H1 (cell line): ENCODE results near the gene ASB16. TPM values are rescaled to one million over a fixed set of nuclear protein-coding genes. Genes with fewer than 3 reads are reported as not detected.

Experiments
- CTCF ChIA-PET: fragments of 300-600 bp; sonication (Branson Sonifier 250); formaldehyde crosslinking; loops from one replicate; lab custom pipeline; 2021; ENCODE audit not compliant: partially characterized antibody; lab: Charles Lee
- POLR2A ChIA-PET: fragments of 300-600 bp; sonication (Branson Sonifier 250); formaldehyde crosslinking; loops from one replicate; lab custom pipeline; 2021; ENCODE audit warnings: inconsistent platforms; ENCODE audit not compliant: partially characterized antibody; lab: Charles Lee
- DNase-seq, 2 experiments: peaks; one replicate each; pipeline versions ENCODE4 v3.0.0 to v3.0.0-alpha.2; 2010 to 2022; ENCODE audit warnings: low spot score in 2 of 2, low read depth in 1 of 2, mixed read lengths in 1 of 2
- FAIRE-seq: peaks from 2 replicates; lab custom pipeline; 2011; peaks lifted over from hg19 to GRCh38; lab: Jason Lieb, UNC
- H2AFZ ChIP-seq: 2 replicates; pipeline ENCODE4 v1.8.1; 2012; ENCODE audit warnings: low read length, inconsistent platforms
- H2AK5ac ChIP-seq: 2 replicates; pipeline ENCODE4 v1.6.1; 2013; ENCODE audit warnings: low read depth, low read length
- H2BK120ac ChIP-seq: replicated peaks from 2 replicates; pipeline ENCODE3; 2013; ENCODE audit warnings: low read depth, low read length, inconsistent platforms
- H2BK12ac ChIP-seq: 2 replicates; pipeline ENCODE4 v1.6.1; 2013; ENCODE audit warnings: low read depth, low read length
- H2BK15ac ChIP-seq: 2 replicates; pipeline ENCODE4 v1.6.1; 2013; ENCODE audit warnings: low read length
- H2BK20ac ChIP-seq: 2 replicates; pipeline ENCODE4 v1.6.1; 2013; ENCODE audit warnings: low read length
- H2BK5ac ChIP-seq: 2 replicates; pipeline ENCODE4 v1.6.1; 2013; ENCODE audit warnings: low read depth, low read length
- H3K14ac ChIP-seq: 2 replicates; pipeline ENCODE4 v1.6.1; 2013; ENCODE audit warnings: inconsistent platforms; ENCODE audit not compliant: insufficient read length
- H3K18ac ChIP-seq: 2 replicates; pipeline ENCODE4 v1.6.1; 2013; ENCODE audit warnings: low read length; ENCODE audit errors: extremely low read depth
- H3K23ac ChIP-seq: 2 replicates; pipeline ENCODE4 v1.6.1; 2013; ENCODE audit warnings: inconsistent platforms; ENCODE audit not compliant: insufficient read length
- H3K23me2 ChIP-seq: 2 replicates; pipeline ENCODE4 v1.6.1; 2013; ENCODE audit warnings: low read depth, low read length
- H3K27ac ChIP-seq: 2 replicates; pipeline ENCODE4 v1.6.1; 2011; ENCODE audit warnings: low read depth, low read length, inconsistent platforms
- H3K27me3 ChIP-seq, 4 experiments: replicated peaks in 1 of 4; 1 replicate in 1 of 4; 2 replicates in 3 of 4; pipeline versions ENCODE4 v1.6.1 to v1.8.1; 2011 to 2013; ENCODE audit warnings: low read length in 3 of 4, mild to moderate bottlenecking in 3 of 4, inconsistent platforms in 2 of 4, mixed read lengths in 2 of 4, moderate library complexity in 1 of 4; ENCODE audit not compliant: control insufficient read depth in 3 of 4, insufficient read depth in 3 of 4; ENCODE audit errors: extremely low read depth in 1 of 4
- H3K36me3 ChIP-seq, 4 experiments: 2 replicates each; pipeline versions ENCODE4 v1.6.1 to v1.8.1; 2011 to 2013; ENCODE audit warnings: mild to moderate bottlenecking in 4 of 4, low read length in 3 of 4, moderate library complexity in 2 of 4, control low read depth in 1 of 4, inconsistent platforms in 1 of 4; ENCODE audit not compliant: insufficient read depth in 4 of 4, control insufficient read depth in 2 of 4
- H3K4ac ChIP-seq: replicated peaks from 2 replicates; pipeline ENCODE3; 2013; ENCODE audit warnings: low read length, low read depth, mixed read lengths, inconsistent platforms; ENCODE audit not compliant: insufficient read length
- H3K4me1 ChIP-seq, 4 experiments: replicated peaks in 1 of 4; 1 replicate in 1 of 4; 2 replicates in 3 of 4; pipeline versions ENCODE4 v1.6.1 to v1.8.1; 2011 to 2013; ENCODE audit warnings: low read length in 3 of 4, inconsistent platforms in 2 of 4, mixed read lengths in 1 of 4; ENCODE audit not compliant: insufficient read depth in 4 of 4, control insufficient read depth in 3 of 4
- H3K4me2 ChIP-seq, 2 experiments: 2 replicates each; pipeline versions ENCODE4 v1.6.1 to v1.8.1; 2011 to 2013; ENCODE audit warnings: low read depth in 2 of 2, low read length in 2 of 2, control low read depth in 1 of 2, inconsistent platforms in 1 of 2, mild to moderate bottlenecking in 1 of 2; ENCODE audit not compliant: insufficient read depth in 1 of 2
- H3K4me3 ChIP-seq, 4 experiments: fragments of 200-600, 300-600 bp in 1 of 4; sonication (generic), shearing (Covaris generic), sonication (Bioruptor Twin) in 1 of 4; 2 replicates each; pipeline versions ENCODE4 v1.5.1 to v1.8.1; 2011 to 2016; ENCODE audit warnings: low read length in 4 of 4, low read depth in 3 of 4, control low read depth in 2 of 4, inconsistent platforms in 2 of 4, mild to moderate bottlenecking in 2 of 4, mixed read lengths in 1 of 4, moderate library complexity in 1 of 4; ENCODE audit not compliant: insufficient read depth in 2 of 4; ENCODE audit errors: extremely low read depth in 1 of 4
- H3K56ac ChIP-seq: replicated peaks from 2 replicates; pipeline ENCODE3; 2013; ENCODE audit warnings: low read depth, mild to moderate bottlenecking, mixed read lengths, low read length, inconsistent platforms; ENCODE audit not compliant: insufficient read length
- H3K79me1 ChIP-seq: 2 replicates; pipeline ENCODE4 v1.6.1; 2013; ENCODE audit warnings: low read depth, low read length, control low read depth
- H3K79me2 ChIP-seq, 2 experiments: 2 replicates each; pipeline versions ENCODE4 v1.6.1 to v1.8.1; 2012 to 2013; ENCODE audit warnings: low read length in 2 of 2, mild to moderate bottlenecking in 2 of 2, inconsistent platforms in 1 of 2; ENCODE audit not compliant: insufficient read depth in 2 of 2, control insufficient read depth in 1 of 2
- H3K9ac ChIP-seq, 4 experiments: replicated peaks in 1 of 4; 1 replicate in 1 of 4; 2 replicates in 3 of 4; pipeline versions ENCODE4 v1.6.1 to v1.8.1; 2011 to 2013; ENCODE audit warnings: low read depth in 3 of 4, low read length in 3 of 4, control low read depth in 2 of 4, mild to moderate bottlenecking in 2 of 4, moderate library complexity in 2 of 4, inconsistent platforms in 1 of 4; ENCODE audit errors: extremely low read depth in 1 of 4
- H3K9me3 ChIP-seq, 2 experiments: 2 replicates each; pipeline versions ENCODE4 v1.6.1 to v1.8.1; 2012 to 2013; ENCODE audit warnings: mild to moderate bottlenecking in 2 of 2, moderate library complexity in 2 of 2, control low read depth in 1 of 2, inconsistent platforms in 1 of 2, low read depth in 1 of 2, low read length in 1 of 2, mixed read lengths in 1 of 2; ENCODE audit not compliant: insufficient read depth in 2 of 2
- H4K20me1 ChIP-seq, 2 experiments: replicated peaks in 1 of 2; 2 replicates each; pipeline versions ENCODE3 to v1.8.1; 2011 to 2013; ENCODE audit warnings: inconsistent platforms in 2 of 2, low read length in 2 of 2, mild to moderate bottlenecking in 1 of 2; ENCODE audit not compliant: insufficient read depth in 2 of 2, control insufficient read depth in 1 of 2
- H4K5ac ChIP-seq: 2 replicates; pipeline ENCODE4 v1.6.1; 2013; ENCODE audit warnings: low read length, low read depth, mixed read lengths, inconsistent platforms; ENCODE audit not compliant: insufficient read length
- H4K8ac ChIP-seq: 2 replicates; pipeline ENCODE4 v1.8.0; 2013; ENCODE audit warnings: mild to moderate bottlenecking, moderate library complexity, low read length, inconsistent platforms; ENCODE audit not compliant: insufficient read depth; ENCODE audit errors: extremely low read depth
- H4K91ac ChIP-seq: replicated peaks from 2 replicates; pipeline ENCODE3; 2013; ENCODE audit warnings: low read length, mixed read lengths, inconsistent platforms; ENCODE audit not compliant: insufficient read length
- ASH2L ChIP-seq: fragments of 200-600, 300-600 bp; sonication (generic); IDR thresholded peaks from one replicate; pipeline ENCODE4 v1.7.1; 2017; ENCODE audit warnings: low read length
- BACH1 ChIP-seq: IDR thresholded peaks from 2 replicates; pipeline ENCODE4 v1.6.1; 2012; ENCODE audit warnings: low read length, improper control_type of control experiment
- CBX5 ChIP-seq: fragments of 300-800, 300-1000 bp; sonication (generic); IDR thresholded peaks from 2 replicates; pipeline ENCODE4 v1.7.1; 2016; ENCODE audit warnings: antibody characterized with exemption, low read length, low read depth
- CREB1 ChIP-seq: IDR thresholded peaks from 2 replicates; pipeline ENCODE4 v1.6.1; 2012; ENCODE audit warnings: inconsistent platforms
- HDAC2 ChIP-seq, 2 experiments: fragments of 300-600 bp in 1 of 2; sonication (generic) in 1 of 2; IDR thresholded peaks; 2 replicates each; pipeline ENCODE4 v1.6.1; 2011 to 2012; ENCODE audit warnings: low read depth in 2 of 2, low read length in 2 of 2, mild to moderate bottlenecking in 2 of 2, moderate library complexity in 2 of 2, borderline replicate concordance in 1 of 2, inconsistent platforms in 1 of 2
- KDM5A ChIP-seq: fragments of 200-600 bp; IDR thresholded peaks from 2 replicates; pipeline ENCODE4 v1.7.1; 2012; ENCODE audit warnings: mild to moderate bottlenecking, low read length, inconsistent platforms, mixed read lengths
- NANOG ChIP-seq: IDR thresholded peaks from 2 replicates; pipeline ENCODE4 v1.6.1; 2011; ENCODE audit warnings: low read length, low read depth, mild to moderate bottlenecking, inconsistent platforms; ENCODE audit not compliant: insufficient read depth, poor library complexity, severe bottlenecking
- SIN3A ChIP-seq, 2 experiments: IDR thresholded peaks in 1 of 2; conservative IDR thresholded peaks in 1 of 2; 2 replicates each; pipeline ENCODE4 v1.6.1; 2011 to 2012; ENCODE audit warnings: low read length in 2 of 2, improper control_type of control experiment in 1 of 2, low read depth in 1 of 2, mild to moderate bottlenecking in 1 of 2
- WGBS, 2 experiments: shearing (Covaris generic) in 1 of 2; methylation state at CpG; one replicate each; pipeline versions ENCODE4 v1.1.6 to v1.1.7; 2013 to 2015; ENCODE audit warnings: low lambda C conversion rate in 2 of 2, mixed read lengths in 2 of 2, inconsistent platforms in 1 of 2, low coverage in 1 of 2, missing lambda C conversion rate in 1 of 2; ENCODE audit not compliant: insufficient replicate concordance in 2 of 2, insufficient coverage in 1 of 2, insufficient read length in 1 of 2; ENCODE audit errors: extremely low coverage in 1 of 2, missing lambda C conversion rate in 1 of 2; 5-methylcytosine and 5-hydroxymethylcytosine counted together
- polyA plus RNA-seq, 7 experiments: library from polyadenylated mRNA; depleted of rRNA in 3 of 7; stranded (reverse) in 5 of 7; unstranded in 2 of 7; fragments of >200 nt in 5 of 7; fragments of 200-250 nt in 2 of 7; gene quantifications; 1 replicate in 5 of 7; 2 replicates in 1 of 7; 4 replicates in 1 of 7; pipeline versions ENCODE4 v1.2.1 to v1.2.3, GENCODE V29; 2011 to 2013; ENCODE audit warnings: missing spikeins in 2 of 7, mixed read lengths in 2 of 7
- total RNA-seq: library from RNA; stranded (reverse); fragmentation: NEBNext Ultra II Directional; extraction: Animal tissue kit (Norgen Biotek cat#: 25700); gene quantifications from 2 replicates; pipeline ENCODE4 v1.2.1, GENCODE V29; 2021

Gene ASB16
- total and polyA plus RNA-seq, 2 of the 8 experiments (the other 6 are each of a cell fraction or from before 2014, with no cell fraction given): 0.05 TPM; not detected in 1

- no peak overlapping the region for H3K14ac ChIP-seq
- H3K18ac ChIP-seq: no peak overlapping the region
- H3K9ac ChIP-seq: no peak overlapping the region
- no peaks in the 10 kb centered on the region for H4K20me1 ChIP-seq
- no peaks in the 10 kb centered on the region for H3K9me3 ChIP-seq
- no peak overlapping the region for H2BK120ac ChIP-seq
- H3K56ac ChIP-seq: no peak overlapping the region
- FAIRE-seq (no peak), DNase-seq (no peak)
- H3K79me2 ChIP-seq: no peaks in the 10 kb centered on the region
- no peaks in the 10 kb centered on the region for H3K27me3 ChIP-seq
- H4K5ac ChIP-seq: no peak overlapping the region
- peaks cover 3% of the 10 kb centered on the region; the same call in 1 of the 2 replicates for H3K23me2 ChIP-seq
- CTCF ChIA-PET: interaction anchor here (0.8 to 4.1 kb wide), 3 partner anchors 12 to 41 kb away, joined by 3 to 27 read pairs (median 7); no protein-coding TSS in a partner anchor
- no peak overlapping the region for H3K4me2 ChIP-seq
- H2BK5ac ChIP-seq: no peak overlapping the region
- no peak overlapping the region for H3K27ac ChIP-seq
- no peak overlapping the region for H2BK15ac ChIP-seq
- H4K8ac ChIP-seq: no peak overlapping the region
- no peak overlapping the region for H4K91ac ChIP-seq
- no peak overlapping the region for H3K23ac ChIP-seq
- H2BK12ac ChIP-seq: no peak overlapping the region
- no peak overlapping the region for H2AFZ ChIP-seq
- H3K79me1 ChIP-seq: no peaks in the 10 kb centered on the region
- H3K4me3 ChIP-seq: no peak overlapping the region
- no peak overlapping the region for H2BK20ac ChIP-seq
- no peaks in the 10 kb centered on the region for H3K36me3 ChIP-seq
- 93% methylated on average over 7 of the region's 7 CpGs; no CpG with 5 or more reads in 1 of the 2 experiments for WGBS, 2 experiments
- H3K4ac ChIP-seq: no peak overlapping the region
- H3K4me1 ChIP-seq: no peaks in the 10 kb centered on the region
- POLR2A ChIA-PET: interaction anchor here (1.0 to 1.5 kb wide), 2 partner anchors 9 to 11 kb away, joined by 4 read pairs; no protein-coding TSS in a partner anchor
- no peak overlapping the region for H2AK5ac ChIP-seq
- TF ChIP-seq KDM5A (no peak), CBX5 (no peak), HDAC2 (IDR thresholded peaks at IDR 0.05; ENCODE audit: borderline replicate concordance in 1 of 2, low read depth in 2 of 2, low read length in 2 of 2) (no peak), CREB1 (no peak), SIN3A (conservative IDR thresholded peaks at IDR 0.05 in 1 of 2, IDR thresholded peaks at IDR 0.05 in 1 of 2; ENCODE audit: low read depth in 1 of 2, low read length in 2 of 2) (no peak), NANOG (no peak), ASH2L (no peak), BACH1 (no peak)
These were observed 42.1 kb upstream of the ASB16 start for GRCh38 chr17:44128383-44128782.
